AG10803 (cell line): ENCODE results near the gene SETDB2.

ENCODE experiments used
- DNase-seq: peaks from one replicate; pipeline ENCODE4 v3.0.0; 2010; ENCODE audit warnings: low read depth
- H3K4me3 ChIP-seq: 2 replicates; pipeline ENCODE4 v1.5.1; 2011; ENCODE audit warnings: mild to moderate bottlenecking, low read length, control low read depth
- CTCF ChIP-seq: conservative IDR thresholded peaks from 2 replicates; pipeline ENCODE4 v1.5.1; 2011; ENCODE audit warnings: mild to moderate bottlenecking, low read length, control low read depth, inconsistent platforms

The SETDB2 gene

GRCh38 chr13:49530457-49530856 lies 86.4 kb downstream of the SETDB2 start:
- no peak for TF ChIP-seq CTCF
- no peak overlapping the region for H3K4me3 ChIP-seq
- no peak for DNase-seq

GRCh38 chr13:49532593-49532992 lies 88.5 kb downstream of the SETDB2 start:
- no peak for TF ChIP-seq CTCF
- no peak for DNase-seq
- no peak overlapping the region for H3K4me3 ChIP-seq

- DNase-seq: no peak
- no peak for TF ChIP-seq CTCF
- no peak overlapping the region for H3K4me3 ChIP-seq
Measured at GRCh38 chr13:49533011-49533410, 88.9 kb downstream of the SETDB2 start.

- no peak for TF ChIP-seq CTCF
Measured at GRCh38 chr13:49533591-49534269, 89.7 kb downstream of the SETDB2 start.

GRCh38 chr13:49536144-49536873 lies 92.2 kb downstream of the SETDB2 start:
- H3K4me3 ChIP-seq: no peak overlapping the region
- TF ChIP-seq CTCF: no peak
- DNase-seq: no peak

More at GRCh38 chr13:49533591-49534269, 89.7 kb downstream of the SETDB2 start:
- no peak overlapping the region for H3K4me3 ChIP-seq
- DNase-seq: no peak

GRCh38 chr13:49538404-49538803 lies 94.3 kb downstream of the SETDB2 start:
- TF ChIP-seq CTCF: no peak
- no peak overlapping the region for H3K4me3 ChIP-seq

GRCh38 chr13:49539313-49539712 lies 95.2 kb downstream of the SETDB2 start:
- DNase-seq: no peak
- no peak for TF ChIP-seq CTCF

More at GRCh38 chr13:49538404-49538803, 94.3 kb downstream of the SETDB2 start:
- no peak for DNase-seq

More at GRCh38 chr13:49539313-49539712, 95.2 kb downstream of the SETDB2 start:
- no peak overlapping the region for H3K4me3 ChIP-seq
